Lung (tissue), 12 donors: Measurements from ENCODE around the gene PHACTR1. TPM values are rescaled to one million over a fixed set of nuclear protein-coding genes. Genes with fewer than 3 reads are reported as not detected.

ENCODE experiments used
- ATAC-seq: fragments of 200-7000 bp; cut with Tn5 transposase; one replicate; pipeline ENCODE4 v1.9.1; 2020; ENCODE audit warnings: moderate number of reproducible peaks; ENCODE audit not compliant: insufficient read depth, low FRiP score
- DNase-seq, 3 donors: peaks; one replicate each; pipeline ENCODE4 v3.0.0-alpha.2; 2013 to 2017
- H3K27ac ChIP-seq, 2 donors: one replicate each; pipeline ENCODE4 v1.5.1; 2013; ENCODE audit warnings: mild to moderate bottlenecking in 2 of 2, moderate library complexity in 2 of 2, control low read depth in 1 of 2, inconsistent platforms in 1 of 2, low read depth in 1 of 2, low read length in 1 of 2
- H3K27me3 ChIP-seq, 3 donors: one replicate each; pipeline ENCODE4 v1.5.1; 2013; ENCODE audit warnings: low read length in 2 of 3; ENCODE audit not compliant: control insufficient read depth in 3 of 3, insufficient read depth in 3 of 3
- H3K36me3 ChIP-seq, 4 donors: one replicate each; pipeline ENCODE4 v1.5.1; 2013; ENCODE audit warnings: low read length in 4 of 4, mild to moderate bottlenecking in 1 of 4, moderate library complexity in 1 of 4; ENCODE audit not compliant: control insufficient read depth in 4 of 4, insufficient read depth in 4 of 4
- H3K4me1 ChIP-seq, 5 donors: one replicate each; pipeline ENCODE4 v1.5.1; 2013; ENCODE audit warnings: low read length in 5 of 5, mild to moderate bottlenecking in 2 of 5, moderate library complexity in 1 of 5; ENCODE audit not compliant: control insufficient read depth in 5 of 5, insufficient read depth in 5 of 5
- H3K4me3 ChIP-seq: one replicate; pipeline ENCODE4 v1.5.1; 2013; ENCODE audit warnings: mild to moderate bottlenecking, control low read depth, moderate library complexity
- H3K9ac ChIP-seq, 2 donors: one replicate each; pipeline ENCODE4 v1.5.1; 2013; ENCODE audit warnings: low read length in 2 of 2, control low read depth in 1 of 2; ENCODE audit not compliant: insufficient read depth in 1 of 2
- H3K9me3 ChIP-seq, 4 donors: one replicate each; pipeline ENCODE4 v1.5.1; 2013; ENCODE audit warnings: low read length in 3 of 4, mild to moderate bottlenecking in 1 of 4, moderate library complexity in 1 of 4; ENCODE audit not compliant: control insufficient read depth in 4 of 4, insufficient read depth in 3 of 4
- CTCF ChIP-seq: IDR thresholded peaks from 2 replicates; pipeline ENCODE4 v1.5.1; 2012; ENCODE audit warnings: mild to moderate bottlenecking; ENCODE audit errors: control extremely low read depth, extremely low read depth
- WGBS, 2 donors: extraction: QIAGEN DNeasy Blood & Tissue Kit; methylation state at CpG; one replicate each; pipeline ENCODE4 v1.1.7; 2013; 5-methylcytosine and 5-hydroxymethylcytosine counted together
- polyA plus RNA-seq, 2 donors: library from polyadenylated mRNA; stranded (reverse); fragments of 200-250 nt; gene quantifications; one replicate each; pipeline ENCODE4 v1.2.1, GENCODE V29; 2013
- total RNA-seq, 2 donors: library from RNA; depleted of rRNA in 1 of 2; stranded (reverse); fragments of >200 nt in 1 of 2; gene quantifications; one replicate each; pipeline ENCODE4 v1.2.1, GENCODE V29; 2014 to 2021
- donor health status: control.
- donor health status: control.
- donor health status: Bipolar disorder and iron deficiency.
- donor health status: healthy.
- donor health status: DM: yes; HTN: yes; CAD: no.

PHACTR1 gene
- total and polyA plus RNA-seq, 4 donors = 16.3 to 58.8 (median 41.9) TPM

GRCh38 chr6:13001927-13002326, 285.4 kb downstream of the PHACTR1 start:
- H3K27ac ChIP-seq = no peak overlapping the region
- H3K36me3 ChIP-seq = no peaks in the 10 kb centered on the region
- ATAC-seq (no peak), DNase-seq (no peak)
- 83 to 84% methylated on average over 3 of the region's 3 CpGs for WGBS, 2 donors
- no peaks in the 10 kb centered on the region for H3K9me3 ChIP-seq
- no peaks in the 10 kb centered on the region for H3K27me3 ChIP-seq
- no peak overlapping the region for H3K4me3 ChIP-seq
- H3K4me1 ChIP-seq = peaks cover 0 to 9% (median 0%) of the 10 kb centered on the region in 5 donors
- no peak for TF ChIP-seq CTCF
- no peak overlapping the region for H3K9ac ChIP-seq

- Histone ChIP-seq H3K27ac (no peak overlapping the region), H3K36me3 (peaks cover 0 to under 1% (median 0%) of the 10 kb centered on the region in 4 donors), H3K9me3 (no peaks in the 10 kb centered on the region), H3K9ac (no peak overlapping the region), H3K4me1 (peaks cover 0 to 15% (median 0%) of the 10 kb centered on the region in 5 donors), H3K4me3 (no peak overlapping the region), H3K27me3 (no peaks in the 10 kb centered on the region)
- DNase-seq (no peak), ATAC-seq (no peak)
- TF ChIP-seq CTCF = no peak
- WGBS, 2 donors = 30 to 45% methylated on average over 2 of the region's 2 CpGs
Observed at GRCh38 chr6:13004601-13005000, 288.0 kb downstream of the PHACTR1 start.

GRCh38 chr6:13005994-13006393, 289.4 kb downstream of the PHACTR1 start:
- ATAC-seq = no peak
- no peak for TF ChIP-seq CTCF

More at GRCh38 chr6:13005994-13006393, 289.4 kb downstream of the PHACTR1 start:
- peaks cover 0 to 4% (median 0%) of the 10 kb centered on the region in 4 donors for H3K36me3 ChIP-seq
- H3K27ac ChIP-seq = peak overlapping the region in 1 of 2 donors; percentile 54
- H3K9ac ChIP-seq = no peak overlapping the region
- H3K27me3 ChIP-seq = peaks cover 0 to 5% (median 3%) of the 10 kb centered on the region in 3 donors
- H3K4me1 ChIP-seq = peaks cover 0 to 15% (median 0%) of the 10 kb centered on the region in 5 donors
- no peak for DNase-seq
- H3K4me3 ChIP-seq = no peak overlapping the region
- WGBS, 2 donors = 89 to 90% methylated on average over 5 of the region's 5 CpGs
- no peaks in the 10 kb centered on the region for H3K9me3 ChIP-seq
